Endothelial cell of umbilical vein (primary cell): Measurements from ENCODE around the gene OR5V1. TPM values are rescaled to one million over a fixed set of nuclear protein-coding genes. Genes with fewer than 3 reads are reported as not detected.
"Not testable (repeated sequence)": the region's sequence is repeated elsewhere in the genome, so short reads cannot be mapped to it uniquely, and the experiment has no call there.

ENCODE experiments used
- BruUV-seq: library from RNA; stranded (reverse); fragments of 400-500 nt; replicated peaks from 2 replicates; lab custom pipeline; 2021; lab: Mats Ljungman, UMichigan
- CTCF ChIA-PET: fragments of 300-600, 350-600 bp; sonication (Branson Sonifier 250); formaldehyde crosslinking; loops from one replicate; lab custom pipeline; 2021; ENCODE audit warnings: antibody characterized with exemption, inconsistent platforms; lab: Charles Lee
- POLR2A ChIA-PET: fragments of 300-600, 350-600 bp; sonication (Branson Sonifier 250); formaldehyde crosslinking; loops from one replicate; lab custom pipeline; 2021; ENCODE audit warnings: antibody characterized with exemption, inconsistent platforms; lab: Charles Lee
- DNase-seq: peaks from one replicate; pipeline ENCODE4 v3.0.0-alpha.2; 2011; ENCODE audit warnings: low read depth, low spot score
- FAIRE-seq: peaks from 2 replicates; lab custom pipeline; 2011; peaks lifted over from hg19 to GRCh38; lab: Jason Lieb, UNC
- H2AFZ ChIP-seq: 2 replicates; pipeline ENCODE4 v1.6.0; 2012; ENCODE audit warnings: low read depth, low read length, control low read depth, inconsistent platforms
- H3K27ac ChIP-seq: 2 replicates; pipeline ENCODE4 v1.5.1; 2011; ENCODE audit warnings: low read depth, mild to moderate bottlenecking, control low read depth, low read length, moderate library complexity; ENCODE audit not compliant: insufficient read depth
- H3K27me3 ChIP-seq, 2 experiments: 2 replicates each; pipeline versions ENCODE4 v1.6.0 to v1.6.1; 2011; ENCODE audit warnings: low read length in 2 of 2, mixed read lengths in 1 of 2; ENCODE audit not compliant: control insufficient read depth in 2 of 2, insufficient read depth in 2 of 2
- H3K36me3 ChIP-seq, 2 experiments: 2 replicates in 1 of 2; 3 replicates in 1 of 2; pipeline ENCODE4 v1.5.1; 2011; ENCODE audit warnings: low read length in 2 of 2, mild to moderate bottlenecking in 1 of 2, moderate library complexity in 1 of 2; ENCODE audit not compliant: control insufficient read depth in 2 of 2, insufficient read depth in 2 of 2; ENCODE audit errors: extremely low read depth in 1 of 2
- H3K4me1 ChIP-seq: 3 replicates; pipeline ENCODE4 v1.5.1; 2011; ENCODE audit warnings: mild to moderate bottlenecking, low read length; ENCODE audit not compliant: control insufficient read depth, insufficient read depth; ENCODE audit errors: extremely low read depth
- H3K4me2 ChIP-seq: 2 replicates; pipeline ENCODE4 v1.6.1; 2011; ENCODE audit warnings: low read length, control low read depth, mixed read lengths; ENCODE audit not compliant: insufficient read depth
- H3K4me3 ChIP-seq, 3 experiments: fragments of 200-600 bp in 1 of 3; sonication (generic), shearing (Covaris generic) in 1 of 3; replicated peaks in 1 of 3; 2 replicates each; pipeline ENCODE4 v1.5.1; 2011 to 2016; ENCODE audit warnings: control low read depth in 3 of 3, low read length in 3 of 3, mild to moderate bottlenecking in 2 of 3, inconsistent platforms in 1 of 3, low read depth in 1 of 3, moderate library complexity in 1 of 3; ENCODE audit not compliant: insufficient read depth in 1 of 3
- H3K79me2 ChIP-seq: 2 replicates; pipeline ENCODE4 v1.6.0; 2012; ENCODE audit warnings: low read length, inconsistent platforms; ENCODE audit not compliant: control insufficient read depth, insufficient read depth
- H3K9ac ChIP-seq: replicated peaks from 2 replicates; pipeline ENCODE3; 2011; ENCODE audit warnings: low read length, control low read depth; ENCODE audit not compliant: insufficient read depth; ENCODE audit errors: extremely low read depth
- H3K9me1 ChIP-seq: replicated peaks from 3 replicates; pipeline ENCODE4 v1.6.0; 2011; ENCODE audit warnings: mild to moderate bottlenecking, low read length; ENCODE audit not compliant: control insufficient read depth, insufficient read depth; ENCODE audit errors: extremely low read depth
- H3K9me3 ChIP-seq: replicated peaks from 2 replicates; pipeline ENCODE4 v1.5.1; 2012; ENCODE audit warnings: low read length, inconsistent platforms; ENCODE audit not compliant: control insufficient read depth, insufficient read depth
- H4K20me1 ChIP-seq: replicated peaks from 2 replicates; pipeline ENCODE3; 2011; ENCODE audit warnings: mild to moderate bottlenecking, low read length; ENCODE audit not compliant: control insufficient read depth, insufficient read depth; ENCODE audit errors: extremely low read depth
- EZH2 ChIP-seq: IDR thresholded peaks from 2 replicates; pipeline ENCODE4 v1.6.1; 2012; ENCODE audit warnings: borderline replicate concordance, low read depth, mild to moderate bottlenecking, moderate library complexity, low read length, inconsistent platforms; ENCODE audit not compliant: severe bottlenecking
- FOS ChIP-seq: IDR thresholded peaks from 2 replicates; pipeline ENCODE4 v1.6.1; 2011; ENCODE audit warnings: mild to moderate bottlenecking, low read length, moderate library complexity, borderline replicate concordance; ENCODE audit not compliant: insufficient read depth
- GATA2 ChIP-seq: IDR thresholded peaks from 2 replicates; pipeline ENCODE4 v1.7.0; 2011; ENCODE audit warnings: low read depth, mild to moderate bottlenecking, moderate library complexity, mixed read lengths, low read length; ENCODE audit not compliant: insufficient read length, insufficient read depth
- JUN ChIP-seq: IDR thresholded peaks from 2 replicates; pipeline ENCODE4 v1.6.1; 2011; ENCODE audit warnings: borderline replicate concordance, low read depth; ENCODE audit not compliant: insufficient read length, insufficient read depth
- MYC ChIP-seq: IDR thresholded peaks from one replicate; pipeline ENCODE4 v1.6.1; 2011; ENCODE audit warnings: mild to moderate bottlenecking, low read depth, low read length
- POLR2A ChIP-seq: IDR thresholded peaks from 2 replicates; pipeline ENCODE4 v1.6.1; 2012; ENCODE audit warnings: low read depth, mild to moderate bottlenecking, control low read depth, low read length
- POLR2AphosphoS5 ChIP-seq: IDR thresholded peaks from 2 replicates; pipeline ENCODE4 v1.6.1; 2012; ENCODE audit warnings: low read depth, mild to moderate bottlenecking, control low read depth, low read length, moderate library complexity; ENCODE audit not compliant: insufficient read depth
- dilution Hi-C: fragments of 300-500 bp; cut with MboI; formaldehyde crosslinking; loops from one replicate; pipeline ENCODE4 v1.15.0; 2019; ENCODE audit warnings: low sequenced_read_pairs; ENCODE audit not compliant: extremely low pct_ligation_motif_present
- intact Hi-C: fragments of 100-400 bp; cut with micrococcal nuclease; formaldehyde crosslinking; loops from one replicate; pipeline ENCODE4 v1.10.0; 2022
- polyA plus RNA-seq, 4 experiments: library from polyadenylated mRNA; depleted of rRNA in 3 of 4; stranded (reverse) in 3 of 4; unstranded in 1 of 4; fragments of >200 nt; gene quantifications; 2 replicates each; pipeline versions ENCODE4 v1.2.1 to v1.2.3, GENCODE V29; 2011 to 2012; ENCODE audit warnings: missing spikeins in 1 of 4
- total RNA-seq: library from RNA; stranded (reverse); gene quantifications from 2 replicates; pipeline ENCODE4 v1.2.3, GENCODE V29; 2021
- TF ChIP-seq, protein P1 (sequence below), 2 donors: IDR thresholded peaks; 1 replicate in 1 of 2; 2 replicates in 1 of 2; pipeline ENCODE4 v1.5.1; 2011; ENCODE audit warnings: low read length in 2 of 2, mild to moderate bottlenecking in 2 of 2, moderate library complexity in 2 of 2, control low read depth in 1 of 2, inconsistent platforms in 1 of 2, low read depth in 1 of 2; ENCODE audit not compliant: insufficient read depth in 1 of 2; ENCODE audit errors: extremely low read depth in 1 of 2
- TF ChIP-seq, protein P2 (sequence below): IDR thresholded peaks from 2 replicates; pipeline ENCODE4 v1.6.1; 2011; ENCODE audit not compliant: insufficient read depth, insufficient read length

The OR5V1 gene
- total and polyA plus RNA-seq, 2 donors (not counting 3 experiments of a cell fraction or from before 2014, with no cell fraction given) = not detected

DNA sequence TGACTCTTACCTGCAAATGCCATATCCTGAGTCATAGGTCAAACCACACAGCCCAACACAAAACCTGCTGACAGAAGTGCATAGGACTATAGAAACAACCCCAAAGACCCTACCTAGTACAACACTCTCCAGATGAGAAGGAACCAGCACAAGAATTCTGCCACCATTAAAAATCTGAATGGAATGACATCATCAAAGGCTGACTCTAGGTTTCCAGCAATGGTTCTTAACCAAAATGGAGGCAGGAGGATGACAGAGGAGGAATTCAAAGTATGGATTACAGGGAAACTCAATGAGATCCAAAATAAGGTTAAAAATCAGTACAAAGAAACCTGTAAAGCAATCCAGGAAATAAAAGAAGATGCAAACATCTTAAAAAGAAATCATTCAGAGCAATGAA lies 36.0 kb downstream of the OR5V1 start:
- intact Hi-C loops = no loop called here
- no peak for FAIRE-seq
- no peaks in the 10 kb centered on the region for H3K9me3 ChIP-seq
- no TSS peak for BruUV-seq
- no peak overlapping the region for H2AFZ ChIP-seq
- ChIA-PET POLR2A (no interaction called here), CTCF (no interaction called here)
- DNase-seq = no peak
- no peak for TF ChIP-seq FOS
- TF ChIP-seq POLR2AphosphoS5 = no peak
- no peak overlapping the region for H3K4me2 ChIP-seq
- no peaks in the 10 kb centered on the region for H3K27me3 ChIP-seq
- H3K79me2 ChIP-seq = no peaks in the 10 kb centered on the region
- dilution Hi-C loops = no loop called here
- H3K36me3 ChIP-seq = no peaks in the 10 kb centered on the region
- H3K27ac ChIP-seq = no peak overlapping the region
- H4K20me1 ChIP-seq = no peaks in the 10 kb centered on the region
- no peaks in the 10 kb centered on the region for H3K4me1 ChIP-seq
- no peak overlapping the region for H3K9ac ChIP-seq
- no peak overlapping the region for H3K4me3 ChIP-seq
- no peaks in the 10 kb centered on the region for H3K9me1 ChIP-seq

DNA sequence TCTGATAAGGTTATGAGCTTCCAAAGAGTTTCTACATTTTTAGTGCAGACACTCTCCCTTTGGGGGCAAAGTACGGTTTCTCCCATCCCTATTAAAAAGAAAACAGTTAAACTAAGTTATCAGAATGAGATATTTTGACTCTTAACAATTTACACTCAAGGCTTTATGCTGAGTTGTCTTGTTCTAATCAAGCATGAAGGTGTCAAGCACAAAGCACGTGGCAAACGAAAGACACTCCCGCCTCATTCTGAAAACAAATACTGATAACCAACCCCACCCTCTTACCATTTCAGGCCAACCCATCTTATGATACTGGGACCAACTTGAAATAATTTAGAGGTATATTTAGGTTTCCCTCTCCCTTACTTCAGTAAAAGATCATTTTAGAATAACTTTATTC lies 42.9 kb downstream of the OR5V1 start:
- Histone ChIP-seq H3K4me1 (no peaks in the 10 kb centered on the region), H3K9ac (no peak overlapping the region), H2AFZ (no peak overlapping the region), H3K9me3 (no peaks in the 10 kb centered on the region), H3K36me3 (no peaks in the 10 kb centered on the region), H3K4me3 (no peak overlapping the region), H4K20me1 (no peaks in the 10 kb centered on the region), H3K27ac (no peak overlapping the region), H3K9me1 (no peaks in the 10 kb centered on the region), H3K4me2 (no peak overlapping the region), H3K79me2 (no peaks in the 10 kb centered on the region), H3K27me3 (no peaks in the 10 kb centered on the region)
- no TSS peak for BruUV-seq
- intact Hi-C loops (no loop called here), dilution Hi-C loops (no loop called here)
- POLR2A ChIA-PET = no interaction called here
- CTCF ChIA-PET = no interaction called here
- FAIRE-seq = no peak
- no peak for DNase-seq
- TF ChIP-seq, protein P1, sequence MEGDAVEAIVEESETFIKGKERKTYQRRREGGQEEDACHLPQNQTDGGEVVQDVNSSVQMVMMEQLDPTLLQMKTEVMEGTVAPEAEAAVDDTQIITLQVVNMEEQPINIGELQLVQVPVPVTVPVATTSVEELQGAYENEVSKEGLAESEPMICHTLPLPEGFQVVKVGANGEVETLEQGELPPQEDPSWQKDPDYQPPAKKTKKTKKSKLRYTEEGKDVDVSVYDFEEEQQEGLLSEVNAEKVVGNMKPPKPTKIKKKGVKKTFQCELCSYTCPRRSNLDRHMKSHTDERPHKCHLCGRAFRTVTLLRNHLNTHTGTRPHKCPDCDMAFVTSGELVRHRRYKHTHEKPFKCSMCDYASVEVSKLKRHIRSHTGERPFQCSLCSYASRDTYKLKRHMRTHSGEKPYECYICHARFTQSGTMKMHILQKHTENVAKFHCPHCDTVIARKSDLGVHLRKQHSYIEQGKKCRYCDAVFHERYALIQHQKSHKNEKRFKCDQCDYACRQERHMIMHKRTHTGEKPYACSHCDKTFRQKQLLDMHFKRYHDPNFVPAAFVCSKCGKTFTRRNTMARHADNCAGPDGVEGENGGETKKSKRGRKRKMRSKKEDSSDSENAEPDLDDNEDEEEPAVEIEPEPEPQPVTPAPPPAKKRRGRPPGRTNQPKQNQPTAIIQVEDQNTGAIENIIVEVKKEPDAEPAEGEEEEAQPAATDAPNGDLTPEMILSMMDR (IDR thresholded peaks at IDR 0.05; ENCODE audit: extremely low read depth in 1 of 2, insufficient read depth in 1 of 2, low read depth in 1 of 2, low read length in 2 of 2) = no peak
- TF ChIP-seq EZH2 (no peak), JUN (no peak), FOS (no peak), GATA2 (no peak), MYC (no peak), POLR2A (no peak), POLR2AphosphoS5 (no peak)
- TF ChIP-seq, protein P2, sequence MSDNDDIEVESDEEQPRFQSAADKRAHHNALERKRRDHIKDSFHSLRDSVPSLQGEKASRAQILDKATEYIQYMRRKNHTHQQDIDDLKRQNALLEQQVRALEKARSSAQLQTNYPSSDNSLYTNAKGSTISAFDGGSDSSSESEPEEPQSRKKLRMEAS = no peak

DNA sequence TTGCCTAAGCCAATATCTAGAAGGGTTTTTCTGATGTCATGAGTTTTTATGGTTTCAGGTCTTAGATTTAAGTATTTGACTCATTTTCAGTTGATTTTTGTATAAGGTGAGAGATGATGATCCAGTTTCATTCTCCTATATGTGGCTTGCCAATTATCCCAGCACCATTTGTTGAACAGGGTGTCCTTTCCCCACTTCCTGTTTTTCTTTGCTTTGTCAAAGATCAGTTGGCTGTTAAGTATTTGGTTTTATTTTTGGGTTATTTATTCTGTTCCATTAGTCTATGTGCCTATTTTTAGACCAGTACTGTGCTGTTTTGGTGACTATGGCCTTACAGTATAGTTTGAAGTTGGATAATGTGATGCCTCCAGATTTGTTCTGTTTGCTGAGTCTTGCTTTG lies 45.3 kb downstream of the OR5V1 start:
- BruUV-seq, H3K36me3 ChIP-seq, H3K9ac ChIP-seq, POLR2A ChIA-PET, H3K4me2 ChIP-seq, H3K4me1 ChIP-seq, H3K27me3 ChIP-seq, FAIRE-seq, CTCF ChIA-PET, H3K9me1 ChIP-seq, H3K27ac ChIP-seq, dilution Hi-C loops, DNase-seq, H2AFZ ChIP-seq, H3K79me2 ChIP-seq, H4K20me1 ChIP-seq, H3K9me3 ChIP-seq, intact Hi-C loops, H3K4me3 ChIP-seq: not testable (repeated sequence)
